GM12865 (cell line): Measurements from ENCODE around the gene SLAMF1.
"Not testable (repeated sequence)": the region's sequence is repeated elsewhere in the genome, so short reads cannot be mapped to it uniquely, and the experiment has no call there.

Experiments used
- DNase-seq: peaks from one replicate; pipeline ENCODE4 v3.0.0; 2010; ENCODE audit warnings: low read depth
- H3K4me3 ChIP-seq: 2 replicates; pipeline ENCODE4 v1.5.1; 2011; ENCODE audit warnings: mild to moderate bottlenecking, low read depth, low read length, control low read depth
- TF ChIP-seq, protein P1 (sequence below): IDR thresholded peaks from 2 replicates; pipeline ENCODE4 v1.5.1; 2011; ENCODE audit warnings: low read length, control low read depth, low read depth, inconsistent platforms; ENCODE audit not compliant: insufficient read depth; ENCODE audit errors: missing control alignments

The SLAMF1 gene

DNA sequence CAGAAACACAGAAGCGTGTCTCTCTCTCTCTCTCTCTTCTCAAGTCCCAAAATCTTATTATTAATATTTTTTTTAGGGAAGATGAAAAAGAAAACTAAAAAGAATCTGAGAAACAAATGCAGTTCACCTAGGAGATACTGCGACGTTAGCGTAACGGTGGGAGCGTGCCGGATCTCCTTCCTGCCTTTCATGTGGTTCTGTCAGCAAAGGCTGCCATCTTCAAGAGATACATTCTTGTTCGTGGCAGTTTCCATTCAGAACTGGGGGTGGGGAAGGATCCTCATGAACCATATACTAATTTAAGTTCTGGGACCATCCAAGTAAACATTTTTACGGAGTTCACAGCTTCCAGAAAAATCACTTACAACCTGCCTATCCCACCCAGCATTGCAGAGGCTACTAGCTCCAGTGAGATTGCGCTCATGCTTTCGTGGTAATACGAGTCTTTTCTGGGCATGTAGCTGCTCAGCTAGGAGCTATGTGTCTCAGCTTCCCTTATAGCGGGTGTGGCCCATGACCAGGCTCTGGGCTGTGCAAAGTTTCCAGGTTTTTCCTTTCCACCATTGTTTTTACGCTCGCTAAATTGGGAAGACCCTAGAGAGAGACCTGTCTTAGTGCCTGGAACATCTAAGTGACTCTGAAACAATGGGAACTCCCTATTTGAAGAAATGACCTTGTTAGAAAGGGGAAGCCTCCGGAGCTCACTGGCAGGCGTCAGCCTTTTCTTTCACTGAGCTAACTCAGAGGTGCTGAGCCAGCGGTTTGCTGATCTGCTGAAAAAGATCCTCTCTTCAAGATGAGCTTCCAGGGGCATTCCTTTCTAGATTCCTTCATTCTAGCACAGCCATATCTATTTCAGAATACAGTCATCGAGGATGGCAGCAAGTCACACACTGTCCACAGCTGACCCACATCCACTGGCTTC lies 17.3 kb downstream of the SLAMF1 start:
- no peak overlapping the region for H3K4me3 ChIP-seq
- TF ChIP-seq, protein P1, sequence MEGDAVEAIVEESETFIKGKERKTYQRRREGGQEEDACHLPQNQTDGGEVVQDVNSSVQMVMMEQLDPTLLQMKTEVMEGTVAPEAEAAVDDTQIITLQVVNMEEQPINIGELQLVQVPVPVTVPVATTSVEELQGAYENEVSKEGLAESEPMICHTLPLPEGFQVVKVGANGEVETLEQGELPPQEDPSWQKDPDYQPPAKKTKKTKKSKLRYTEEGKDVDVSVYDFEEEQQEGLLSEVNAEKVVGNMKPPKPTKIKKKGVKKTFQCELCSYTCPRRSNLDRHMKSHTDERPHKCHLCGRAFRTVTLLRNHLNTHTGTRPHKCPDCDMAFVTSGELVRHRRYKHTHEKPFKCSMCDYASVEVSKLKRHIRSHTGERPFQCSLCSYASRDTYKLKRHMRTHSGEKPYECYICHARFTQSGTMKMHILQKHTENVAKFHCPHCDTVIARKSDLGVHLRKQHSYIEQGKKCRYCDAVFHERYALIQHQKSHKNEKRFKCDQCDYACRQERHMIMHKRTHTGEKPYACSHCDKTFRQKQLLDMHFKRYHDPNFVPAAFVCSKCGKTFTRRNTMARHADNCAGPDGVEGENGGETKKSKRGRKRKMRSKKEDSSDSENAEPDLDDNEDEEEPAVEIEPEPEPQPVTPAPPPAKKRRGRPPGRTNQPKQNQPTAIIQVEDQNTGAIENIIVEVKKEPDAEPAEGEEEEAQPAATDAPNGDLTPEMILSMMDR = no peak
- DNase-seq = no peak

DNA sequence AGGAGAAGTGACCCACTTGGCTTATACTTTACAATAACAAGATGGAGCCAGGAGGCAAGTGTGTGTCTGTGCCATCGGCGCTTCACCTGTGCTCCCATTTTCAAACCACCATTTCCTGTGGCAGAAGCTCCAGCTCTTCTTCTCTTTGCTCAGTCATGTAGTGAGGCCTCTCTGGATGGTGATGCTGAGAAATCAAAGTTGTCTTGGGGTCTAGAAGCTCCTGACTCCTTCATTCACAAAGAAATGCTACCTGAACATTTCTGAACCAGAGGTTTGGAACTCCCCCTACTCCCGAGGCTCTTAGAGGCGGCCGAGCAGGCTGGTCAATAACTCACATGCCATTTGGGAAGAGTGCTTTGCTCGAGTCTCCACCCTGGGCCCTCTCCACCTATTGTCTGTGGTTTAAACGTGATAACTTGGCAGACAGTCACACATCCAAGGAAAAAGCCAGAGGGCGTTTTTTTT lies 18.0 kb downstream of the SLAMF1 start:
- TF ChIP-seq, protein P1 = no peak
- no peak for DNase-seq
- H3K4me3 ChIP-seq = no peak overlapping the region

DNA sequence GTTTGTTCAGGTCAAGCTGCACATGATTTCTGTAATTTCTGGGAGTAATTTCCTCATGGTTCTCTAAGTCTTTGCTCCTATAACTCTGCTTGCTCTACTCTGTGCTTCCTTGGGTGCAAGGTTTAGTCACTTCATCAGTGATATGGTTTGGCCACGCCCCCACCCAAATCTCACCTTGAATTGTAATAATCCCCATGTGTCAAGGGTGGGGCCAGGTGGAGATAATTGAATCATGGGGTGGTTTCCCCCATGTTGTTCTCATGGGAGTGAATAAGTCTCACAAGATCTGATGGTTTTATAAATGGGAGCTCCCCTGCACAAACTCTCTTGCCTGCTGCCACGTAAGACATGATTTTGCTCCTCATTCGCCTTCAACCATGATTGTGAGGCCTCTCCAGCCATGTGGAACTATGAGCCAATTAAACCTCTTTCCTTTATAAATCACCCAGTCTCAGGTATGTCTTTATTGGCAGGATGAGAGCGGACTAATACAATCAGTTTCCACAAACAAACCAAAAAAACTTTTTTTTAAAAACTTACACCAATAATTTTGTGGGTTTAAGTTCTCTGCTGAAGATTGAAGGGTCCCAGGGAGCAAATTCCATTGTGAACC lies 19.1 kb downstream of the SLAMF1 start:
- not testable (repeated sequence) for DNase-seq

DNA sequence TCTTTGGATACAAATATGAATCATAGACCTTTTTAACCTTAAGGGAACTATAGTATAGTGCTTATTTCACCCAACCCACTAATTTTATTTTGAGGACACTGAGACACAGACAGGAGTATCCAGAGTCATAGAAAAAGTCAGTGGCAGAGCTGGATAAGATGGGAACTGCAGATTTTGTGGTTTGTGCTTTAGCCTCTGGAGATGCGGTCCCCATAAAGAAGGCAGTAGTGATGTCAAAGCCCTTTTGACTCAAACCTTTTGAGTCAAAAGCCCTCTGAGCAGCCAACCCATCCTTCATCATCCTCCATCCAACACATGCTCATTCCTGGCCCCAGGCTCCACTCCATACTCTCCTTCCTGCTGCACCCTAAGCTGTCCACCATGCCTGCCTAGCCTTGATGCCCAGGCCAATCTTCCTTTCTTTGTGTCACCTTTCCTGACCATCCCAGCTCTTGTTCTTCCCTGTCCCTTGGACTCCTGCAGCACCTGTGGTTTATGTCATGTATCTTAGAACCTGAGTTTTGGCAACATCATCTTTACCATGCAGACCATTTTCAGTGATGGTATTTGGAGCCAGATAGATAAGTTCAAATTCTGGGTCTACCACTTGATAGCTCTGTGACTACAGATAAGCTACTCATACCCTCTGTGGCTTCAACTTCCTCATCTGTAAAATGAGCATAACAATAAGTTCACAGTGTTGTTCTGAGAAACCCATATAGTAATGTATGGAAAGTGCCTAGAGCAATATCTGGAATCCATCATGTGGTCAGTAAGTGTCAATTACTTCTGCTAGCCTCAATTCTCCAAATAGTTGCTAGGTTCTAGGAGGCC lies 20.1 kb downstream of the SLAMF1 start:
- H3K4me3 ChIP-seq = peak overlapping the region; percentile 28
- TF ChIP-seq, protein P1 = no peak
- DNase-seq = peak; percentile 71

More for the DNA sequence above, 19.1 kb downstream of the SLAMF1 start:
- not testable (repeated sequence) for H3K4me3 ChIP-seq

DNA sequence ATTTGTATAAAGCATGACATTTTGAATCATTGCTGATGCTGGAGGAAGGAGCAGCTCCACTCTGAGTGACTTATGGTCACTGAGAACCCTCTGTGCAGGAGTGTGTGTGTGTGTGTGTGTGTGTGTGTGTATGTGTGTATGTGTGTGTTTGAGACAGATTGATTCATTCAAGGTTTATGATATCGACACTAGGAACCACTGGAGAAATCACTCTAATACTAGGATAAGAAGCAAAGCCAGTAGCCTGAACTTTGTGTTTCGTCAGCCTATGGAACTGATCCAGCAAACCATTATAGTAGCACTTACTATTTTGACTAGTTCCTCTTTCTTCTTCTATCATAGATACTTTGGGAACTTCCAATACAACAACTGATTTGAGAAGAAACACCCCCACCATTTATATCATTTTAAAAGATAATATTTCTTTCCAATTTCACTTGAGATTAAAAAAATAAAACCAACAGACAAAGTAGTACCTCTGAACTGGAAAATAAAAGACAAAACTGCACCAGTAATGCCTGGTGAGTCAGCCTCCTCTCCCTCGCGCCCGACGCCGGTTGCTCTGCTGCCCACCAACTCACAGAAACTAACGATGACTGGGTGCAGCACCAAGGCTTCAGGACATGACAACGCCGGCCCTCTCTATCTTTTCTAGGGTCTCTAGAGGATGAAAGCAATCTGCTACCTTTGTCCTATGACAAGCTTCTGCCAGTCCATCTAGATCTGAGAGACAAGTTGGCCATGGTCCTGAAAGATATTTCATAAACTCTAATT lies 20.9 kb downstream of the SLAMF1 start:
- TF ChIP-seq, protein P1 = no peak
- DNase-seq = peak; percentile 58
- H3K4me3 ChIP-seq = peak overlapping the region; percentile 33

DNA sequence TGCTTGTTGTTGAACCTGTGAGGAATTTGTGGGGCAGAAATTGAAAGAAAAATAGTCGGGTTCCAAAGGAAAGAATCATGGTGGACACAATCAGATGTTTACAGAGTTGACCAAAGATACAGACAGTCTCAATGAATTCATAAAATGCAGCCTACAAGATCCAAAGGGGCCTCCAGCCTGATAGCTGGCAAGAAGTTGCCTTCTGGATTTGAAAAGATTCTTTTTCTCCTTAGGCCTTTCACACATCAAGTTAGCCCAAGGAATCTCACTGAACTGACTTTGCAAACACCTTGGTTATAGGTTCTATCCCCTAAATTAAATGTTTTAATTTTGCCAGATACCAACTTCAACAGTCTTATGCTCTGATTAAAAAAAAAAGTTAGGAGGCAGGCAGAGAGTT lies 21.5 kb downstream of the SLAMF1 start:
- TF ChIP-seq, protein P1 = no peak
- peak; percentile 20 for DNase-seq
- H3K4me3 ChIP-seq = peak overlapping the region; percentile 33
